Right cardiac atrium (tissue), 5 donors: ENCODE measurements around the gene HTR1E. TPM values are rescaled to one million over a fixed set of nuclear protein-coding genes. Genes with fewer than 3 reads are reported as not detected.
"Not testable (repeated sequence)": the region's sequence is repeated elsewhere in the genome, so short reads cannot be mapped to it uniquely, and the experiment has no call there.

ENCODE experiments used
- ATAC-seq, 2 donors: fragments of 200-7000 bp; cut with Tn5 transposase; one replicate each; pipeline versions ENCODE4 v1.8.0 to v1.9.1; 2020; ENCODE audit warnings: moderate library complexity in 2 of 2, mild to moderate bottlenecking in 1 of 2
- DNase-seq, 3 donors: peaks; one replicate each; pipeline ENCODE4 v3.0.0-alpha.2; 2020
- H3K27ac ChIP-seq: one replicate; pipeline ENCODE4 v1.5.1; 2013; ENCODE audit warnings: mild to moderate bottlenecking, low read length, control low read depth, moderate library complexity
- H3K27me3 ChIP-seq: one replicate; pipeline ENCODE4 v1.6.1; 2013; ENCODE audit not compliant: control insufficient read depth, insufficient read depth
- H3K4me1 ChIP-seq: one replicate; pipeline ENCODE4 v1.6.1; 2013; ENCODE audit warnings: low read length; ENCODE audit not compliant: control insufficient read depth, insufficient read depth
- H3K4me3 ChIP-seq: one replicate; pipeline ENCODE4 v1.5.1; 2013; ENCODE audit warnings: low read length, control low read depth
- H3K9me3 ChIP-seq: one replicate; pipeline ENCODE4 v1.6.1; 2013; ENCODE audit warnings: low read length; ENCODE audit not compliant: control insufficient read depth
- WGBS: extraction: QIAGEN DNeasy Blood & Tissue Kit; methylation state at CpG from one replicate; pipeline ENCODE4 v1.1.7; 2013; 5-methylcytosine and 5-hydroxymethylcytosine counted together
- intact Hi-C, 4 donors: fragments of 100-400 bp; cut with DNase I; formaldehyde crosslinking; loops; one replicate each; pipeline versions ENCODE4 v1.11.0 to v1.14.0; 2022 to 2023
- long read RNA-seq, 4 donors: library from polyadenylated mRNA; unstranded; transcript quantifications; one replicate each; pipeline ENCODE4 v2.0.0, GENCODE V29; 2020 to 2021
- polyA plus RNA-seq: library from polyadenylated mRNA; stranded (reverse); fragments of 200-250 nt; gene quantifications from one replicate; pipeline ENCODE4 v1.2.3, GENCODE V29; 2013
- total RNA-seq, 4 donors: library from RNA; stranded (reverse); fragmentation: NEBNext Ultra II Directional; extraction: Animal tissue kit (Norgen Biotek cat#: 25700); gene quantifications; one replicate each; pipeline ENCODE4 v1.2.1, GENCODE V29; 2021
- donor health status: healthy with polysubstance abuse.
- donor health status: DM: no; HTN: yes; CAD: no.
- donor health status: DM: no; HTN: no; CAD: no.
- donor health status: DM: no; HTN: yes; CAD: no; lungs with severe emphysema.
- donor health status: DM: yes; HTN: yes; CAD: no.

HTR1E gene, protein sequence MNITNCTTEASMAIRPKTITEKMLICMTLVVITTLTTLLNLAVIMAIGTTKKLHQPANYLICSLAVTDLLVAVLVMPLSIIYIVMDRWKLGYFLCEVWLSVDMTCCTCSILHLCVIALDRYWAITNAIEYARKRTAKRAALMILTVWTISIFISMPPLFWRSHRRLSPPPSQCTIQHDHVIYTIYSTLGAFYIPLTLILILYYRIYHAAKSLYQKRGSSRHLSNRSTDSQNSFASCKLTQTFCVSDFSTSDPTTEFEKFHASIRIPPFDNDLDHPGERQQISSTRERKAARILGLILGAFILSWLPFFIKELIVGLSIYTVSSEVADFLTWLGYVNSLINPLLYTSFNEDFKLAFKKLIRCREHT
- total RNA-seq (not detected), polyA plus RNA-seq (not detected)
- long read RNA-seq, donor 1, result 0 reads
- long read RNA-seq, donor 2, result 0 reads
- long read RNA-seq, donor 3, result 0 reads
- long read RNA-seq, donor 4, result 0 reads

DNA sequence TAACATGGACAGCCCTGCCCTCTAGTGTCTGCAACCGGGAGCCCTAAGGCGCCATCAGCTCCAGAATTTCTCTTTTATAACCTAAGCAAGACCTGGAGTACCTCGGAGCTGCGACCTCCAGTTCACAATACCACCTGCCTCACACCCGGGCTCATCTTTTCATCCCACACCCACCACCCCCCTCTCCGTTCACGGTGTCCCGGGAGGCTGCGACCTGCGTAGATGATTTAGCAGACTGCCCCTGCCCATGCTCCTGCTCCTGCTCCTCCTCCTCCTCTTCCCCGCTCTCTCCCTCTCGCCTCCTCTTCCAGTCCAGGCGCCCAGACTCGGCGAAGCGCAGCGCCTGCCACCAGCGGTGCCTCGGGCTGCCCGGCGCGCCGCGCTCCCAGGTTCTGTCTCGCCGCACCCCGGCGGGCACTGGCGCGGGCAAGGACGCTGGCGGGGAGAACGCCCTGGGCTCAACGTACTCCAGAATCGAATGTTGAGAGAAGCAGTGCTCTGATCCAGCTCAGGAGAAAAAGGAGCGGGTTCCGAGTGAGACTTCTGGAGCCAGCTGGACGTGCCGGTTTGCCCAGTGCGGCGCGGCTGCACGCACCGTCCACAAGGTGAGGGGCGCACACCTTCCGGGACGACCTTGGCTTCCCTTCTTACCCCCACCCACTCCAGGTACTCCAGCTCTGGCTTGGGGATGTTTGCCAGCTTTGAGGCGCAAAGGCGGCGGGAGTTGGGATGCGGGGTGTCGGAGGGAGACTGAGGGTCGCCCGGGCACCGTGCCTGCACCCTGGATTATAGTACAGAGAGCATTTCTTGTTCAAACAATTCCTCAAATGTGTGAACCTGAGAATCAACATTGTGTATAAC lies at the start of gene HTR1E:
TSS of gene HTR1E (plus strand) at position 310 of the 861 bp plus-strand sequence. CDS start 77,807 bp downstream, outside the sequence.
- no peaks in the 10 kb centered on the region for H3K4me1 ChIP-seq
- H3K9me3 ChIP-seq, result no peaks in the 10 kb centered on the region
- no peak within 1 kb of the TSS for H3K27ac ChIP-seq
- ATAC-seq (peak; percentile 55 to 64), DNase-seq (peak in 1 of 3 donors; percentile 62)
- WGBS, result 2% methylated on average over 55 of the region's 55 CpGs
- no peak within 1 kb of the TSS for H3K4me3 ChIP-seq
- H3K27me3 ChIP-seq, result no peaks in the 10 kb centered on the region
- intact Hi-C loops, result no loop called here

DNA sequence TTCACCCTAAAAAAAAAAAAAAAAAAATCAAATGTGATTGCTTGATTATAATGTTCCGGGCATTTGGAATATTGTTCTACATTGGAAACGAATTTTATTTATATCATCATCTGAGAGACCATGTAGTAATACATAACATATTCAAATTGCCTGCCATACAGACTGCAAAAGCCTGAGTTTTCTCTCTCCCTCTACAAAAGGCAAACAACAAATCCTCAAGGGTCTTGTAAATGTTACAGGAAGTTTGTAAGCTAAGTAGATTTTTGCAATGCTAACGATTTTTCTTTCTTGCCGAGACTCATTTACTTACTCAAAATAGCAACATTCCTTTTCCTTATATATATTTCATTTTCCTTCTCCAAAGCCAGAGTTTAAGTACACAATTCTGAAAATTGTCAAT lies 49.0 kb upstream of the HTR1E start:
- H3K27me3 ChIP-seq, result no peaks in the 10 kb centered on the region
- ATAC-seq (no peak), DNase-seq (no peak)
- no peak overlapping the region for H3K27ac ChIP-seq
- H3K4me1 ChIP-seq, result no peaks in the 10 kb centered on the region
- H3K4me3 ChIP-seq, result no peak overlapping the region
- H3K9me3 ChIP-seq, result no peaks in the 10 kb centered on the region
- intact Hi-C loops, result no loop called here
- 45% methylated on average over 4 of the region's 4 CpGs for WGBS

DNA sequence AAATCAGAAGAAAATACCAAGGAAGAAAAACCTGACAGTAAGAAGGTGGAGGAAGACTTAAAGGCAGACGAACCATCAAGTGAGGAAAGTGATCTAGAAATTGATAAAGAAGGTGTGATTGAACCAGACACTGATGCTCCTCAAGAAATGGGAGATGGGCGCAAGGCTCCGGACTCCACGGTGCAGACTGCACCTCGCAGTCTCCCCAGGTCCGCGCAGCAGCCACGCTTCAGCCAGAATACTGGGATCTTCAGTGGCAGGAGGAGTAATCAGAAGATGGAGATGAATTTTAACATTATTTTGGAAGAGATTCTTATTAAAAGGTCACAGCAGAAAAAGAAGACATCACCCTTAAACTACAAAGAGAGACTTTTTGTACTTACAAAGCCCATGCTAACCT lies 40.1 kb upstream of the HTR1E start:
- H3K27me3 ChIP-seq, H3K9me3 ChIP-seq, intact Hi-C loops, ATAC-seq, H3K4me1 ChIP-seq, H3K27ac ChIP-seq, DNase-seq, H3K4me3 ChIP-seq: not testable (repeated sequence)
- WGBS, result 89% methylated on average over 8 of the region's 8 CpGs

DNA sequence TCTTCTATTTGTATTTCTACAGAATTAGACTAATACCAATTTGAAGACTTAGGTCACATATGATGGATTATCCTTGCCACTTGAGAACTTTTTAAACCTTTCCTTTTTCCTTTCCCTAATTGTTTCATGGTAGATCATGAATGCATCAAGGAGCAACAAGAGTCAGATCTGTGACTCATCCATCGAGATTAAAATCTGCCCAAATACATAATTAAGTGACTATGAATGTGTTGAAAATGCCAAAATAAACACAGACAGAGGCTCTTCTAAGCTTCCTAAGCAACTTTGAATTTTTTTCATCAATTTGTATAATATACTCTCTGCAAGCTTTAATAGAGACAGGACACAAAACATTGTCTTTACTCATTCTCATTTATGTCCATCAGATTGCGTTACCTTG lies 23.5 kb upstream of the HTR1E start:
- ATAC-seq (no peak), DNase-seq (no peak)
- WGBS, result 78% methylated on average over 2 of the region's 2 CpGs
- no peaks in the 10 kb centered on the region for H3K27me3 ChIP-seq
- no peaks in the 10 kb centered on the region for H3K9me3 ChIP-seq
- H3K4me3 ChIP-seq, result no peak overlapping the region
- H3K4me1 ChIP-seq, result no peaks in the 10 kb centered on the region
- no peak overlapping the region for H3K27ac ChIP-seq
- intact Hi-C loops, result no loop called here

DNA sequence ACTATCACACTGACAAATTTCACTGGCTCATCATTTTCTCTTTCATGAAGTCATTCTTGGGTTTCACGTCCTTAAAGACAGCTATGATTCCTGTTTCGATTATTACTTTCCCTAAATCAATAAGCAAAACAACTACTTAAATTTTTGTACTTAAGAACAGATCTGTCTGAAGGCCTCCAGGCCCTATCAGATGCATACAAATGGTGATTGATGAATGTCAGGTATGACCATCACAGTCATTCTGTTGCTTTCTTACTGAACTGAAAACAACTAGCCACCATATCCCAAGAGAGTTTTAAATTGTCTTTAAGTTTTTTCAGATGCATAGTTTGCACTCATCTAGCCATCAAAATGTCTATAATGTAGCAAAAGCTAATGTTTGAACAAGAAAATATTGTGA lies 20.9 kb upstream of the HTR1E start:
- 66% methylated on average over 2 of the region's 2 CpGs for WGBS
- H3K9me3 ChIP-seq, result no peaks in the 10 kb centered on the region
- ATAC-seq, result no peak
- intact Hi-C loops, result no loop called here
- no peaks in the 10 kb centered on the region for H3K4me1 ChIP-seq
- DNase-seq, result no peak
- no peaks in the 10 kb centered on the region for H3K27me3 ChIP-seq
- no peak overlapping the region for H3K4me3 ChIP-seq
- H3K27ac ChIP-seq, result no peak overlapping the region

DNA sequence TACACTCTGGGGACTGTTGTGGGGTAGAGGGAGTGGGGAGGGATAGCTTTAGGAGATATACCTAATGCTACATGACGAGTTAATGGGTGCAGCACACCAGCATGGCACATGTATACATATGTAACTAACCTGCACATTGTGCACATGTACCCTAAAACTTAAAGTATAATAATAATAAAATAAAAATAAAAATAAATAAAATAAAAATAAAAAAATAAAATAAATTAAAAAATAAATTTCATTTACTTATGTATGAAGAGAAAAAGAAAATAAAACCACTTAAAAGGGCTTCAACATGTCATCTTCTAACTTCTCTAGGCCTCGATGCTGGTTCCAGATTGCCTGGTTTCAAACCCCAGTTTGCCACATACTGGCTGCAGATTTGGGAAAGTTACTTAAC lies 10.2 kb upstream of the HTR1E start:
- H3K27me3 ChIP-seq, H3K9me3 ChIP-seq, H3K4me3 ChIP-seq, DNase-seq, intact Hi-C loops, ATAC-seq, H3K4me1 ChIP-seq, H3K27ac ChIP-seq: not testable (repeated sequence)
- 76% methylated on average over 2 of the region's 2 CpGs for WGBS

DNA sequence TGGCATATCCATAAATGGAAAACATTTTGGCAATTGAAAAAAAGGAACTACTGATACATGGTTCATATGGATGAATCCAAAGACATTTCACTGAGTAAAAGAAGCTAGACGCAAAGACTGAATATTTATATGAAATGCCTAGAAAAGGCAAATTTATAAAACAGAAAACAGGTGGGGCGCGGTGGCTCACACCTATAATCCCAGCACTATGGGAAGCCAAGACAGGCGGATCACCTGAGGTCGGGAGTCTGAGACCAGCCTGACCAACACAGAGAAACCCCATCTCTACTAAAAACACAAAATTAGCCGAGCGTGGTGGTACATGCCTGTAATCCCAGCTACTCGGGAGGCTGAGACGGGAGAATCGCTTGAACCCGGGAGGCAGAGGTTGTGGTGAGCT lies 9.5 kb upstream of the HTR1E start:
- intact Hi-C loops, result not testable (repeated sequence)

DNA sequence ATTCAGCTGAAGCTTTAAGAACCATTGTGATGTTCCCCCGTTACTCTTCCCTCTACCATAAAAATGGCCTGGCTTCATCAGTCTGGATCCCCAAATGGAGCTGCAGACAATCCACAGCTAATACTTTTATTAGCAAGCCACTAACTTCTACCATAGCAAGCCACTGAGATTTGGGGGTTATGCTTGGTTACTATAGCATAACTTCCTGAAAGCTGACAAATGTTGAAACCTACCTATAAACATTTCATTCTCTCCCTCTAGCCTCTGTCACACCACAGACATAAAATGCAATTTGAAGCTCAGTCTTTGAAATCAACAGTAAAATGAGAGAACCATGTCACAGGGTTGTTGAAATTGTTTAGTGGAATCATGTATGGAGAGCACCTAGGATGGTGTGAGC lies 3.0 kb upstream of the HTR1E start:
- no peak overlapping the region for H3K27ac ChIP-seq
- intact Hi-C loops, result no loop called here
- DNase-seq (no peak), ATAC-seq (no peak)
- H3K27me3 ChIP-seq, result no peaks in the 10 kb centered on the region
- H3K9me3 ChIP-seq, result no peaks in the 10 kb centered on the region
- H3K4me1 ChIP-seq, result no peaks in the 10 kb centered on the region
- H3K4me3 ChIP-seq, result no peak overlapping the region
- WGBS, result 62% methylated on average over 1 of the region's 1 CpG

More for the DNA sequence above, 9.5 kb upstream of the HTR1E start:
- not testable (repeated sequence) for H3K4me1 ChIP-seq, H3K4me3 ChIP-seq, ATAC-seq, H3K27me3 ChIP-seq, H3K27ac ChIP-seq, DNase-seq, H3K9me3 ChIP-seq
- WGBS, result 93% methylated on average over 11 of the region's 11 CpGs

DNA sequence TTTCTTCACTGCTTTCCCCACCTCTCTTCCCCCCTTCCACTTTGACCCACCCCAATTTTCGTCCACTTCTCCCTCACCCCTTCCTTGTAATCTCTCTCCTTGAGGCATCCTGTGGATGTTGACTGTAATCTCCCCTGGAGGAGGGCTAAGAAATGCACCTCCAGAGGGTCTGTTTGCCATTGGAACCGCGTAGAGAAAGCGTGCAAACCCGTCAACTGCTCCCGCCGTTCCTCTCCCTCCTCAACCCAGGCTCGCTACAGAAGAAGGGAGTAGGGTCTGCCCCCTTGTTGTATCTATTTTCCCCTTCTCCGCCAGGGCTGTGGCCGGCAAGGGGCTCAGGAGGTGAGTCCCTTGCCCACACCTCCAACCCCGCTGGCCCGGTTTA lies 502 bp upstream of the HTR1E start:
- no peak for DNase-seq
- intact Hi-C loops, result no loop called here
- no peak overlapping the region for H3K4me3 ChIP-seq
- H3K27ac ChIP-seq, result no peak overlapping the region
- no peaks in the 10 kb centered on the region for H3K9me3 ChIP-seq
- no peak for ATAC-seq
- no peaks in the 10 kb centered on the region for H3K27me3 ChIP-seq
- H3K4me1 ChIP-seq, result no peaks in the 10 kb centered on the region
- WGBS, result 3% methylated on average over 12 of the region's 12 CpGs

DNA sequence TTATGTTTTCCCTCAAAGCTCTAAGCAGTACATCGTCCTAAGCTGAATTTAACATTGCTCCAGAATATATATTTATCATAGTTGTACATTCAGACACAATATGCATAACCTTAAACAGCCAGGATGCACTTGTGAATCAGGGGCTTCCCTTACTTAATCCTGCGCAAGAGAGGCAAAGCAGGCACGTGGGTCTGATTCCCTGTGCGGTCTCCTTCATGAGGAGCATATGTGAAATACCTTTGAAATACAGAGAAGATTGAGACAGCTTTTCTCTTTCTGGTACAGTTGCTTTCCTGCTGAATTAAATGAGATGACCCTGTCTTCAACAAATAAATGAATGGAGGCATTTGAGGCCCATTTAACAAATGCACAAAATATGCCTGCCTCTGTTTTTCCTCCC lies 1.5 kb downstream of the HTR1E start:
- intact Hi-C loops, result no loop called here
- Histone ChIP-seq H3K4me1 (no peaks in the 10 kb centered on the region), H3K9me3 (no peaks in the 10 kb centered on the region), H3K27ac (no peak overlapping the region), H3K4me3 (no peak overlapping the region), H3K27me3 (no peaks in the 10 kb centered on the region)
- no peak for ATAC-seq
- DNase-seq, result no peak
- WGBS, result 83% methylated on average over 4 of the region's 4 CpGs

DNA sequence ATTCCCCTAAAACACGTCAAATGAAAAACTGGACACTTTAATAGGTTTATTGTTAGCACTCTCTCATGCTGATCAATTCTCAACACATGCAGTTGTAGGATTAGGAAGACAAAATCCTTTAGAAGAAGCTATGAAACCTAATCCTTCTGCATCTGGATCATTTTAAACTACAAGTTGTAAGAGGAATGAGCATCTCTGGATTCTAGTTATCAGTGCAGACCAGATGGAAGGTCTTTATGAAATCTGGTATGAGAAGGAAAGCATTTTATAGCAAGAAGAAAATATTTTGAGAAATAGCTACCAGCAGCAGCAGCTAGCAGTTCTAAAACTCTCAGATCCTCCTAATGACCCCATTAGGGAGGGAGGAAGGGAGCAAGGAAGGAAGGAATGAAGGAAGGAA lies 4.1 kb downstream of the HTR1E start:
- WGBS, result 80% methylated on average over 1 of the region's 1 CpG
- ATAC-seq (no peak), DNase-seq (no peak)
- H3K27me3 ChIP-seq, result no peaks in the 10 kb centered on the region
- H3K9me3 ChIP-seq, result no peaks in the 10 kb centered on the region
- H3K4me1 ChIP-seq, result no peaks in the 10 kb centered on the region
- no peak overlapping the region for H3K27ac ChIP-seq
- H3K4me3 ChIP-seq, result no peak overlapping the region
- intact Hi-C loops, result no loop called here
